Stimulated activated CD4-positive, alpha-beta T cell treated with anti-CD3 and anti-CD28 coated beads, Interleukin-15, amount 100 ng/mL, for 24 hours (primary cell): Measurements from ENCODE around the gene SCEL.

ENCODE experiments used
- DNase-seq: peaks from one replicate; pipeline ENCODE4 v3.0.0-alpha.2; 2020

SCEL gene

GRCh38 chr13:77678691-77679235 is 143.3 kb downstream of the SCEL start:
- no peak for DNase-seq

- DNase-seq: no peak
Observed at GRCh38 chr13:77687799-77688198, 152.3 kb downstream of the SCEL start.

- no peak for DNase-seq
Observed at GRCh38 chr13:77691871-77692270, 156.4 kb downstream of the SCEL start.

- no peak for DNase-seq
Observed at GRCh38 chr13:77692746-77693448, 157.4 kb downstream of the SCEL start.

GRCh38 chr13:77693449-77693940 is 158.0 kb downstream of the SCEL start:
- no peak for DNase-seq
